RKO (cell line): Measurements from ENCODE around the gene PLEKHM3.

Experiments
- DNase-seq: peaks from one replicate; pipeline ENCODE4 v3.0.0-alpha.2; 2016; ENCODE audit warnings: low spot score

Gene PLEKHM3

DNA sequence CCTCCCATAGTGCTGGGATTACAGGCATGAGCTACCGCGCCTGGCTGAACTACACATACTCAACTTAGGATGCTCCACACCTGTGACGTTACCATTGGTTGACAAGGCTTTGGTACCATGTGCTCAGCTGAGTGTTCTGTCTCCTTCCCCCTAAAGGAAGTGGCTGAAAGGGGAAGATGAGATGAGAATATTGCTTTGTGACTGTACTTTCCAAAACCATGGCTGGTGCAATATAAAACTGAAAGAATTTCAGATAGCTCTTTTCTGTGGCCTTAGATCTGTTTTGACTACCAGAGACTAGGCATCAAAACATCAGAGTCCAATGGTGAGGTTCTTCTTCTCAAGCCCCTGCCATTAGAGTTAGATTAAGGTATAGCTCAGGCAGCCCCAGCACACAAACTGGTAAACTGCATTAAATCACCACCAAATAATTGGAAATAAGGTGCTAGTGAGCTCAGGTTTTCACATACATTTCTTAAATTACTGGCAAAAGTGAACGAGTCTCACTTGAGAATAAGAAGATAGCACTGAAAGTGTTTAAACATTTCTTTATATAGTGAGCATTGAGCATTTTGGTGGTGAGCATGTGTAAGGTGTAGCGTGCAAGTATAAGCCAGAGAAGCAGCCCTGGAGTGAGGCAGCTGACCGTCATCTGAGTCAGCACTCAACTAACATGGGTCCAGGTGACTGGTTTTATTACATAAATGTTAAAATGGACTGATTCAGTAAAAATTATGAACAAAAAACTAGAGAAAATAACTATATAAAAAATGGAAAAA lies 142.1 kb downstream of the PLEKHM3 start:
- no peak for DNase-seq

DNA sequence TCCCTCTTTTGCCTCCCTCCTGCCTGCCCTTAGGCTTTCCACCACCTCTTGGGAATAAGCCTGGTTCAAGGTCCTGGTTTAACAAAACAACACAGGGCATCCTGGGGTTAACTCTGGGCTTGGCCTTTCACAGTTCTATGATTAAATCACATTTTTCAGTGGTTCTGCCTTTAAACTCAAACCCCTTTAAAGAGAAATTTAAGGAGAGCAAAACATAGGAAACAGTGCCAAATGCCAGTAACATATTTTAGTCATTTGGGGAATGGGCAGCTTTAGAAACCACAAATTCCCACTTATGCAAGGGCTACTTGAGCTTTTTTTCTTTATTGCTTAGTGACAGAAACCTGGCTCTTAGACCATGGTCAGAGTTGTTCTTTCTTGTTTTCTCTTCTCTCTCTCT lies 143.4 kb downstream of the PLEKHM3 start:
- no peak for DNase-seq

DNA sequence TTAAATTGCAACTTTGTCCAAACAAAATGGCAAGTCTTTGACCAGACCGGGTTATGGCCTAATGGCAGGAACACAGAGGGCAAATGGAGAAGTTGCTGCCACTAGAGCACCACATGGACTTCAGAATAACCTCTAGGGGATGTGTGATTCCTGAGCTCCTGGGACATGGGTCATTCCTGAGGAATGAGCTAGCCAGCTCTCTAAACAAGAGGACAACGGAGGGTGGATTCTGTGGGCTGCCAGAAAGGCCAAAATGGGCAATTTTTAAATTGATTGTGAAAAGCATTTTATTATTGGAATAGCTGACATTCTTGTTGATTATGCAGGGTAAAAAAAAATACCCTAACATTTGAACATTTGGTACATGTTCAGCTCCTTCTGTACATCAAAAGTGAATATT lies 145.8 kb downstream of the PLEKHM3 start:
- DNase-seq, result no peak

GRCh38 chr2:207876842-207877535 lies 148.3 kb downstream of the PLEKHM3 start:
- no peak for DNase-seq

DNA sequence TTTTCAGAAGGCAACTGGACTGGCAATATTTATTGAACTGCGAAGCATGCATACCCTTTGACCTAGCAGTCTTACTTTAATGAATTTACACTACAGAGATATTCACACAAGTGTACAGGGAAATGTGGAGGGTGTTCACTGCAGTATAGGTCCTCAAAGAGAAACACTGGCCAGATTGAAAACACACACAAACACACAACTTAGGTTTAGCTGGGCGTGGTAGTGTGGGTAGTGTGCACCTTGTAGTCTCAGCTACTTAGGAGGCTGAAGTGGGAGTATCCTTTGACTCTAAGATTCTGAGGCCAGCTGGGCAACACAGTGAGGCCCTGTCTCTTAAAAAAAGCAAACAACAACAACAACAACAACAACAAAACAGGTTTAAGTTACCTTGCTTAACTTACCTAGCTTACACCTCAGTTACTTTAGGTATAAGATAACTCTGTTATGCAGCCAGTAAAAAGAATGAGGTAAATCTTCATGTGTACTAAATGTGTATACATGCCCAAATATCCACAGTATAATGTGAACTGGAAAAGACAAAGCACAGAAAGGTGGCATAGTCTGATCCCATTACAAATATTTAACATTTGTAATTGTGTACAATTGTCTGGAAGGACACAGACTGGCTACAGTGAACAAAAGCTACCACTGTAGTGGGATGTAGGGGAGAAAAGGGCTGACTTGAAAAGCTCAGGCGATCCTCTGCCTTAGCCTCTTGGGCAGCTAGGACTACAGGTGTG lies 149.7 kb downstream of the PLEKHM3 start:
- no peak for DNase-seq

- DNase-seq, result no peak
Observed at GRCh38 chr2:207873794-207874193, 151.5 kb downstream of the PLEKHM3 start.

- DNase-seq, result no peak
Observed at GRCh38 chr2:207871911-207872310, 153.4 kb downstream of the PLEKHM3 start.

DNA sequence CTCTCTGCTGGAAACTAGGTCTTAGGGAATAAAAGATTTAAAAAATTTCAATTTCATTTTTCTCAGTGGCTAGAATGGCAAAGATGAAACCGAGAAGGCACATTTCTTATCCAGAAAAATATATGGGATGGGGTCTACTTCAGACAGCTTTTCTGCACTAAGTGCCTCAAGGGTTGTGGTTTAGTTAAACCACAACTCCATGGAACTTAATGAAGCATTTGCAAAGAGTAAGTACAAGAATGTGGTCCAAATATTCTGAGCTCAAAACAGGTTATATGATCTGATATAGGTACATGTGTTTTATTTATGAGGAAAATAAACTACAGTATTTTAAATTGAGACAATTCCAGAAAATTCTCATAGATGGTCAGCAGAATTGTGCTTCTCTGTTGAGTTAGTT lies 153.8 kb downstream of the PLEKHM3 start:
- no peak for DNase-seq

- DNase-seq, result no peak
Observed at GRCh38 chr2:207870814-207871213, 154.5 kb downstream of the PLEKHM3 start.

DNA sequence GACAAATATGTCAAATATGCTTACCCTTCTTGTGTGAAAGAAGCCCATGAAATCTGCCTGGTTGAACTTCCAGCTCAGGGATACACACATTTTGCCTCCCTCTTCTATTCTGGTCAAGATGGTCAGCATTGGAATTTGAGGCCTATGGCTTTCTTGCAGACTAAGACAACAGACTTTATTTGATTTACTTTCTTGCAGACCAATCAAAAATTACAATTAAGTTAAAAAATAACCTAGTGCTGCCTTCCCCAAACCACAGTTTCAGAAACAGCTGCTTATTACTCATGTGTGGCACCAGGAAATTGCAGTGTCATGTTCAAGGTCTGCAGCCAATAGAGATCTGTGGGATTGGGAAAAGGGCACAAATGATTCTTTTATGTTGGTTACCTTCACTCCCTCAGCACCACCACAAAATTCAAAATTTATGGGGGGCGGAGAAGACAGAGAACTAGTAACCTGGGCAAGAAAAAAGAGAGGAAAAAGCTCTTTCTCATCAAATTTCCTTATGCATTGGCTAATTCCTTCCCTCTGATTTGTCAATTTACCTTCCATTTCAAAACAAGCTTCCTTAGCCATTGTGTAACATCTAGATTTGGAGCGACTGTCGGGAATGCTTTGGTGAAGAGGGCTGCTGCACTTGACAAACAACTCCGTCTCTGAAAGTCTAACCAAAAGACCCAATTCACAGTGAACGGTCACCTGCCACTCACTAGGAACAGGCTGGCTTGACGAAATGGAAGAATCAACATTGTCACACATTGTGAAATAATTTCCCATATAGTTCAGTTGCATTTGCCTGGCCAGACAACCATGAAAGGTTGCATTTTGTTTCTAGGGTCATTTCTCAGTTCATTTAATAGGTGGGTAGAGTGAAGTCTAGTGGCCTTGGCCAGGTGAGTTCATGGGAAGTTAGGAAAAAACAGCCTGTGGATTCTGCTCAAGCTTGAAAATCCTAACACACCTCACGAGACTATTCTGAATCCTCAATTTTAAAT lies 155.2 kb downstream of the PLEKHM3 start:
- no peak for DNase-seq

DNA sequence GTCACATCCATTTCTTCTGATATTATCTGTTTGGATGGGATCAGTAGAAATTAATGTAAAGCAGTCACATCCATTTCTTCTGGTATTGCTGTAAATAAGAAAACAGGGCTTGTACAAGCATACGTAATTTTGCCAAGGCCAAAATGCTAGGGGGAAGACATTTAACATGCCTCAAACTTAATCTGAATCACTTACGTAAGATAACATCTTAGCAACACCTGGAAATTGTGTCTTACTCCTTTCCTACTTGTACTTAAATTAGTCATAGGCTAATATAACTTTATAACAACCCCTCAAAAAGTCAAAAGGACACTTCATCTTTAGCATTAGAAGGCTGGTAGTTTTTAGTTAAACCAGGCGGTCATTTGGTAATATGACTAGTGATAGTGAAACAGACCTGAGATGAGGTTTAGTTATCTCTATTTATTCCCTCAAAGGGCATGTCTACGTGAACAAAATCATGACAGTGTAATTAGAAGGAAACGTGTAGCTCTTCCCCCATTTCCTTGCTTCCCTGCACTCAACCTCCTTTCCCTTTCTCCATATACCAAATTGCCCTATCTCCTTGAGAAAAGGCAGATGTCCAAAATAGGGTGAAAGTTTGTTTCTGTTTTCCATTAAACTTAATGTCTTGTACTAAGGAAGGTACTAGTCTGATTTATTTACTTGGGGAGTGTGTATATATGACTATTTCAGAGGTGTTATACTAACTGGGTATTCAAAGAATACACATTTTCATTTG lies 156.3 kb downstream of the PLEKHM3 start:
- no peak for DNase-seq

- no peak for DNase-seq
Observed at GRCh38 chr2:207867905-207868304, 157.4 kb downstream of the PLEKHM3 start.

- DNase-seq, result no peak
Observed at GRCh38 chr2:207867056-207867455, 158.3 kb downstream of the PLEKHM3 start.

GRCh38 chr2:207865210-207865609 lies 160.1 kb downstream of the PLEKHM3 start:
- DNase-seq, result no peak

- DNase-seq, result no peak
Observed at GRCh38 chr2:207863345-207863744, 162.0 kb downstream of the PLEKHM3 start.

- DNase-seq, result no peak
Observed at GRCh38 chr2:207861789-207862188, 163.5 kb downstream of the PLEKHM3 start.

- no peak for DNase-seq
Observed at GRCh38 chr2:207860685-207861084, 164.6 kb downstream of the PLEKHM3 start.

GRCh38 chr2:207855591-207855990 lies 169.7 kb downstream of the PLEKHM3 start:
- DNase-seq, result no peak

GRCh38 chr2:207854484-207855440 lies 170.6 kb downstream of the PLEKHM3 start:
- no peak for DNase-seq

- DNase-seq, result no peak
Observed at GRCh38 chr2:207852791-207853190, 172.5 kb downstream of the PLEKHM3 start.
